IMR-90 (cell line): ENCODE measurements around the gene COLGALT1. TPM values are rescaled to one million over a fixed set of nuclear protein-coding genes. Genes with fewer than 3 reads are reported as not detected.

Experiments used
- ATAC-seq: fragments of 200-7000 bp; cut with Tn5 transposase; 2 replicates; pipeline ENCODE4 v1.9.1; 2020; ENCODE audit warnings: low read depth, mild to moderate bottlenecking, moderate library complexity
- BruUV-seq: library from RNA; stranded (reverse); fragments of 400-500 nt; replicated peaks from 2 replicates; lab custom pipeline; 2021; lab: Mats Ljungman, UMichigan
- CTCF ChIA-PET: fragments of 300-600 bp; formaldehyde crosslinking; extraction: SDS; loops from one replicate; lab custom pipeline; 2021; ENCODE audit warnings: antibody characterized with exemption; lab: Yijun Ruan, JAX
- POLR2A ChIA-PET: fragments of 300-600 bp; sonication (Branson Sonifier 250); formaldehyde crosslinking; loops from one replicate; lab custom pipeline; 2022; ENCODE audit warnings: antibody characterized with exemption; ENCODE audit not compliant: unreplicated experiment; lab: Charles Lee
- DNase-seq: peaks from one replicate; pipeline ENCODE4 v3.0.0; 2013
- H2AFZ ChIP-seq: replicated peaks from 2 replicates; pipeline ENCODE3; 2013; ENCODE audit warnings: low read length, mild to moderate bottlenecking; ENCODE audit not compliant: poor library complexity
- H2AK5ac ChIP-seq: 2 replicates; pipeline ENCODE4 v1.6.1; 2013; ENCODE audit warnings: low read depth, low read length, inconsistent platforms
- H2AK9ac ChIP-seq: replicated peaks from 2 replicates; pipeline ENCODE3; 2013; ENCODE audit warnings: mild to moderate bottlenecking, low read depth, low read length, moderate library complexity; ENCODE audit not compliant: poor library complexity
- H2BK120ac ChIP-seq: 2 replicates; pipeline ENCODE4 v1.6.1; 2013; ENCODE audit warnings: low read depth, low read length, inconsistent platforms
- H2BK15ac ChIP-seq: 3 replicates; pipeline ENCODE4 v1.6.1; 2013; ENCODE audit warnings: low read depth, low read length, inconsistent platforms
- H2BK20ac ChIP-seq: 2 replicates; pipeline ENCODE4 v1.6.1; 2013; ENCODE audit warnings: low read depth, mild to moderate bottlenecking, inconsistent platforms, low read length, moderate library complexity
- H2BK5ac ChIP-seq: 2 replicates; pipeline ENCODE4 v1.6.1; 2013; ENCODE audit warnings: mild to moderate bottlenecking, low read depth, low read length, inconsistent platforms; ENCODE audit not compliant: poor library complexity, severe bottlenecking
- H3K14ac ChIP-seq: replicated peaks from 2 replicates; pipeline ENCODE4 v1.6.1; 2013; ENCODE audit warnings: low read depth, low read length, inconsistent platforms
- H3K18ac ChIP-seq: 2 replicates; pipeline ENCODE4 v1.6.1; 2013; ENCODE audit warnings: low read depth, low read length, control low read depth
- H3K23ac ChIP-seq: 2 replicates; pipeline ENCODE4 v1.6.1; 2013; ENCODE audit warnings: low read depth, low read length, inconsistent platforms
- H3K27ac ChIP-seq: 2 replicates; pipeline ENCODE4 v1.5.1; 2013; ENCODE audit warnings: mild to moderate bottlenecking, control low read depth, low read length; ENCODE audit not compliant: insufficient read depth
- H3K27me3 ChIP-seq: 2 replicates; pipeline ENCODE4 v1.6.1; 2013; ENCODE audit warnings: low read length; ENCODE audit not compliant: control insufficient read depth, insufficient read depth
- H3K36me3 ChIP-seq: 2 replicates; pipeline ENCODE4 v1.6.1; 2013; ENCODE audit warnings: low read length, mixed read lengths; ENCODE audit not compliant: control insufficient read depth, insufficient read depth
- H3K4ac ChIP-seq: 2 replicates; pipeline ENCODE4 v1.6.1; 2013; ENCODE audit warnings: low read depth, low read length, inconsistent platforms
- H3K4me1 ChIP-seq: 2 replicates; pipeline ENCODE4 v1.6.1; 2013; ENCODE audit warnings: low read length, mixed read lengths; ENCODE audit not compliant: control insufficient read depth, insufficient read depth
- H3K4me2 ChIP-seq: 2 replicates; pipeline ENCODE4 v1.6.1; 2013; ENCODE audit warnings: low read depth, mild to moderate bottlenecking, control low read depth, low read length, moderate library complexity
- H3K4me3 ChIP-seq: 2 replicates; pipeline ENCODE4 v1.5.1; 2013; ENCODE audit warnings: low read depth, mild to moderate bottlenecking, control low read depth, low read length, moderate library complexity; ENCODE audit not compliant: insufficient read depth
- H3K56ac ChIP-seq: 2 replicates; pipeline ENCODE4 v1.6.1; 2013; ENCODE audit warnings: low read length, inconsistent platforms; ENCODE audit not compliant: insufficient read depth; ENCODE audit errors: extremely low read depth
- H3K79me1 ChIP-seq, 2 experiments: 2 replicates each; pipeline ENCODE4 v1.6.1; 2013; ENCODE audit warnings: low read length in 2 of 2, inconsistent platforms in 1 of 2, low read depth in 1 of 2
- H3K9ac ChIP-seq: 2 replicates; pipeline ENCODE4 v1.6.1; 2013; ENCODE audit warnings: low read depth, low read length, control low read depth
- H3K9me1 ChIP-seq: 2 replicates; pipeline ENCODE4 v1.6.1; 2013; ENCODE audit warnings: low read length, inconsistent platforms; ENCODE audit not compliant: insufficient read depth
- H3K9me3 ChIP-seq: 2 replicates; pipeline ENCODE4 v1.6.1; 2013; ENCODE audit warnings: low read length; ENCODE audit not compliant: control insufficient read depth, insufficient read depth
- H4K20me1 ChIP-seq: 2 replicates; pipeline ENCODE4 v1.6.1; 2013; ENCODE audit warnings: low read length, inconsistent platforms; ENCODE audit not compliant: insufficient read depth
- H4K5ac ChIP-seq: 2 replicates; pipeline ENCODE4 v1.6.1; 2013; ENCODE audit warnings: mild to moderate bottlenecking, low read depth, low read length, control low read depth
- H4K8ac ChIP-seq, 2 experiments: 2 replicates each; pipeline ENCODE4 v1.6.1; 2013; ENCODE audit warnings: low read depth in 2 of 2, low read length in 2 of 2, control low read depth in 1 of 2, inconsistent platforms in 1 of 2
- H4K91ac ChIP-seq: 2 replicates; pipeline ENCODE4 v1.6.1; 2013; ENCODE audit warnings: low read depth, low read length, inconsistent platforms; ENCODE audit not compliant: insufficient read depth
- CEBPB ChIP-seq: IDR thresholded peaks from 2 replicates; pipeline ENCODE4 v1.6.1; 2012; ENCODE audit warnings: low read depth, low read length, improper control_type of control experiment
- CHD1 ChIP-seq: IDR thresholded peaks from 2 replicates; pipeline ENCODE4 v1.6.1; 2012; ENCODE audit warnings: low read depth, low read length, improper control_type of control experiment
- ELK1 ChIP-seq: fragments of 150-350 bp; IDR thresholded peaks from 2 replicates; pipeline ENCODE4 v1.6.1; 2016; ENCODE audit warnings: low read depth, mild to moderate bottlenecking, low read length, moderate library complexity, borderline replicate concordance
- FOS ChIP-seq: fragments of 150-350 bp; IDR thresholded peaks from 2 replicates; pipeline ENCODE4 v1.6.1; 2016; ENCODE audit warnings: low read depth, low read length
- MAZ ChIP-seq: IDR thresholded peaks from 2 replicates; pipeline ENCODE4 v1.6.1; 2012; ENCODE audit warnings: low read depth, mild to moderate bottlenecking, low read length, improper control_type of control experiment, moderate library complexity, borderline replicate concordance
- NFE2L2 ChIP-seq: fragments of 150-350 bp; IDR thresholded peaks from 2 replicates; pipeline ENCODE4 v1.6.1; 2016; ENCODE audit warnings: low read depth, mild to moderate bottlenecking, low read length
- POLR2A ChIP-seq: IDR thresholded peaks from 2 replicates; pipeline ENCODE4 v1.6.1; 2012; ENCODE audit warnings: mild to moderate bottlenecking, low read depth, low read length
- RAD21 ChIP-seq: IDR thresholded peaks from 2 replicates; pipeline ENCODE4 v1.6.1; 2012; ENCODE audit warnings: low read length, improper control_type of control experiment
- RFX5 ChIP-seq: IDR thresholded peaks from 2 replicates; pipeline ENCODE4 v1.8.0; 2012; ENCODE audit warnings: low read depth, mild to moderate bottlenecking, low read length, moderate library complexity
- SMC3 ChIP-seq: fragments of 150-350 bp; IDR thresholded peaks from 2 replicates; pipeline ENCODE4 v1.6.1; 2016; ENCODE audit warnings: low read depth, mild to moderate bottlenecking, antibody characterized with exemption, low read length, moderate library complexity
- WGBS, 2 experiments: methylation state at CpG; one replicate each; pipeline versions ENCODE4 v1.1.5 to v1.1.7; 2013; ENCODE audit warnings: missing lambda C conversion rate in 2 of 2; ENCODE audit not compliant: insufficient read length in 1 of 2; ENCODE audit errors: extremely low coverage in 2 of 2; 5-methylcytosine and 5-hydroxymethylcytosine counted together
- dilution Hi-C: fragments of 300-500 bp; cut with HindIII; formaldehyde crosslinking; loops from one replicate; pipeline ENCODE4 v1.14.3; 2018; ENCODE audit warnings: low sequenced_read_pairs; ENCODE audit not compliant: unreplicated experiment
- in situ Hi-C: fragments of 300-500 bp; cut with MboI; formaldehyde crosslinking; loops from 3 replicates; pipeline ENCODE4 v1.14.3; 2019; ENCODE audit warnings: low sequenced_read_pairs, inconsistent platforms, mixed read lengths
- intact Hi-C: fragments of 100-400 bp; cut with micrococcal nuclease; formaldehyde crosslinking; loops from 2 replicates; pipeline ENCODE4 v1.10.0; 2022
- polyA plus RNA-seq, 3 experiments: library from polyadenylated mRNA; depleted of rRNA; stranded (reverse); fragments of >200 nt; gene quantifications; 2 replicates each; pipeline ENCODE4 v1.2.3, GENCODE V29; 2012; ENCODE audit warnings: low replicate concordance in 1 of 3
- total RNA-seq: library from RNA; depleted of rRNA; stranded (reverse); fragments of >200 nt; gene quantifications from 2 replicates; pipeline ENCODE4 v1.2.3, GENCODE V29; 2012
- TF ChIP-seq, protein P1 (sequence below): conservative IDR thresholded peaks from 2 replicates; pipeline ENCODE4 v1.5.1; 2012; ENCODE audit warnings: mild to moderate bottlenecking, low read depth, low read length, improper control_type of control experiment
- TF ChIP-seq, protein P2 (sequence below): fragments of 150-350 bp; IDR thresholded peaks from 2 replicates; pipeline ENCODE4 v1.6.1; 2017; ENCODE audit warnings: mild to moderate bottlenecking, antibody characterized with exemption, low read length, low read depth

COLGALT1 gene
- total and polyA plus RNA-seq, 2 of the 4 experiments (the other 2 are of a cell fraction), result 77.1 to 117 TPM

GRCh38 chr19:17528610-17529009, 26.8 kb upstream of the COLGALT1 start:
- no peaks in the 10 kb centered on the region for H3K36me3 ChIP-seq
- H4K20me1 ChIP-seq, result no peaks in the 10 kb centered on the region
- peaks cover 14% of the 10 kb centered on the region for H3K9me3 ChIP-seq
- no peak overlapping the region for H3K18ac ChIP-seq
- POLR2A ChIA-PET, result no interaction called here
- H2AFZ ChIP-seq, result no peak overlapping the region
- DNase-seq (no peak), ATAC-seq (no peak)
- H2AK9ac ChIP-seq, result peak overlapping the region; percentile 55
- H3K27me3 ChIP-seq, result peaks cover 4% of the 10 kb centered on the region; the same call in 1 of the 2 replicates
- no peak overlapping the region for H3K23ac ChIP-seq
- intact Hi-C loops, result no loop called here
- H3K4ac ChIP-seq, result no peak overlapping the region
- H3K56ac ChIP-seq, result no peak overlapping the region
- no peak overlapping the region for H3K14ac ChIP-seq
- H2BK120ac ChIP-seq, result no peak overlapping the region
- 100% methylated on average over 1 of the region's 3 CpGs; no CpG with 5 or more reads in 1 of the 2 experiments for WGBS, 2 experiments
- peaks cover 3% of the 10 kb centered on the region; the same call in 1 of the 2 replicates for H3K9me1 ChIP-seq
- no peak overlapping the region for H2BK15ac ChIP-seq
- no peak overlapping the region for H4K5ac ChIP-seq
- no peak overlapping the region for H2AK5ac ChIP-seq
- H3K4me3 ChIP-seq, result no peak overlapping the region
- no peak overlapping the region for H3K27ac ChIP-seq
- BruUV-seq, result no TSS peak
- H2BK5ac ChIP-seq, result no peak overlapping the region
- H3K79me1 ChIP-seq, result no peaks in the 10 kb centered on the region
- H3K9ac ChIP-seq, result no peak overlapping the region
- H2BK20ac ChIP-seq, result no peak overlapping the region
- no peak for TF ChIP-seq SMC3
- no peak for TF ChIP-seq FOS
- TF ChIP-seq POLR2A, result no peak
- TF ChIP-seq, protein P1, sequence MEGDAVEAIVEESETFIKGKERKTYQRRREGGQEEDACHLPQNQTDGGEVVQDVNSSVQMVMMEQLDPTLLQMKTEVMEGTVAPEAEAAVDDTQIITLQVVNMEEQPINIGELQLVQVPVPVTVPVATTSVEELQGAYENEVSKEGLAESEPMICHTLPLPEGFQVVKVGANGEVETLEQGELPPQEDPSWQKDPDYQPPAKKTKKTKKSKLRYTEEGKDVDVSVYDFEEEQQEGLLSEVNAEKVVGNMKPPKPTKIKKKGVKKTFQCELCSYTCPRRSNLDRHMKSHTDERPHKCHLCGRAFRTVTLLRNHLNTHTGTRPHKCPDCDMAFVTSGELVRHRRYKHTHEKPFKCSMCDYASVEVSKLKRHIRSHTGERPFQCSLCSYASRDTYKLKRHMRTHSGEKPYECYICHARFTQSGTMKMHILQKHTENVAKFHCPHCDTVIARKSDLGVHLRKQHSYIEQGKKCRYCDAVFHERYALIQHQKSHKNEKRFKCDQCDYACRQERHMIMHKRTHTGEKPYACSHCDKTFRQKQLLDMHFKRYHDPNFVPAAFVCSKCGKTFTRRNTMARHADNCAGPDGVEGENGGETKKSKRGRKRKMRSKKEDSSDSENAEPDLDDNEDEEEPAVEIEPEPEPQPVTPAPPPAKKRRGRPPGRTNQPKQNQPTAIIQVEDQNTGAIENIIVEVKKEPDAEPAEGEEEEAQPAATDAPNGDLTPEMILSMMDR, result no peak
- TF ChIP-seq CHD1, result no peak
- no peak for TF ChIP-seq MAZ
- TF ChIP-seq CEBPB, result no peak
- no peak for TF ChIP-seq RAD21
- TF ChIP-seq ELK1, result no peak
- no peak for TF ChIP-seq RFX5
- TF ChIP-seq NFE2L2, result no peak
- TF ChIP-seq, protein P2, sequence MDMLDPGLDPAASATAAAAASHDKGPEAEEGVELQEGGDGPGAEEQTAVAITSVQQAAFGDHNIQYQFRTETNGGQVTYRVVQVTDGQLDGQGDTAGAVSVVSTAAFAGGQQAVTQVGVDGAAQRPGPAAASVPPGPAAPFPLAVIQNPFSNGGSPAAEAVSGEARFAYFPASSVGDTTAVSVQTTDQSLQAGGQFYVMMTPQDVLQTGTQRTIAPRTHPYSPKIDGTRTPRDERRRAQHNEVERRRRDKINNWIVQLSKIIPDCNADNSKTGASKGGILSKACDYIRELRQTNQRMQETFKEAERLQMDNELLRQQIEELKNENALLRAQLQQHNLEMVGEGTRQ, result no peak
- peaks cover 2% of the 10 kb centered on the region; the same call in 1 of the 2 replicates for H3K4me1 ChIP-seq
- H4K8ac ChIP-seq, result no peak overlapping the region
- no peak overlapping the region for H4K91ac ChIP-seq
- dilution Hi-C loops, result no loop called here
- in situ Hi-C loops, result no loop called here
- no peak overlapping the region for H3K4me2 ChIP-seq
- CTCF ChIA-PET, result interaction anchor here (0.6 kb wide), 1 partner anchor 8 kb away, joined by 4 read pairs; no protein-coding TSS in a partner anchor
